ENCODE measurements around the gene ANKRD39. TPM values are rescaled to one million over a fixed set of nuclear protein-coding genes. Genes with fewer than 3 reads are reported as not detected.

The ANKRD39 gene
- total and polyA plus RNA-seq, 5 donors = 11.8 to 23.3 (median 14.1) TPM

GRCh38 chr2:96878171-96878570, 20.4 kb upstream of the ANKRD39 start:
- Histone ChIP-seq H3K9me3 (ENCODE audit: control insufficient read depth, low read length) (no peaks in the 10 kb centered on the region), H3K27me3 (ENCODE audit: control insufficient read depth, insufficient read depth) (no peaks in the 10 kb centered on the region), H3K4me1 (ENCODE audit: control insufficient read depth, insufficient read depth, low read length) (peaks cover 3% of the 10 kb centered on the region), H3K4me3 (ENCODE audit: low read length) (no peak overlapping the region), H3K27ac (ENCODE audit: low read length) (no peak overlapping the region)
- ATAC-seq (no peak), DNase-seq (no peak)
- 70% methylated on average over 7 of the region's 7 CpGs for WGBS
- intact Hi-C loops (cut with DNase I) = no loop called here

- no peak overlapping the region for H3K27ac ChIP-seq (ENCODE audit: low read length)
- no peaks in the 10 kb centered on the region for H3K9me3 ChIP-seq (ENCODE audit: control insufficient read depth, low read length)
- WGBS = 74% methylated on average over 15 of the region's 15 CpGs
- no peaks in the 10 kb centered on the region for H3K27me3 ChIP-seq (ENCODE audit: control insufficient read depth, insufficient read depth)
- no peak for DNase-seq
- intact Hi-C loops (cut with DNase I) = no loop called here
- H3K4me3 ChIP-seq (ENCODE audit: low read length) = no peak overlapping the region
- peaks cover 3% of the 10 kb centered on the region for H3K4me1 ChIP-seq (ENCODE audit: control insufficient read depth, insufficient read depth, low read length)
- no peak for ATAC-seq
Observed at GRCh38 chr2:96877631-96878092, 19.8 kb upstream of the ANKRD39 start.

DNA sequence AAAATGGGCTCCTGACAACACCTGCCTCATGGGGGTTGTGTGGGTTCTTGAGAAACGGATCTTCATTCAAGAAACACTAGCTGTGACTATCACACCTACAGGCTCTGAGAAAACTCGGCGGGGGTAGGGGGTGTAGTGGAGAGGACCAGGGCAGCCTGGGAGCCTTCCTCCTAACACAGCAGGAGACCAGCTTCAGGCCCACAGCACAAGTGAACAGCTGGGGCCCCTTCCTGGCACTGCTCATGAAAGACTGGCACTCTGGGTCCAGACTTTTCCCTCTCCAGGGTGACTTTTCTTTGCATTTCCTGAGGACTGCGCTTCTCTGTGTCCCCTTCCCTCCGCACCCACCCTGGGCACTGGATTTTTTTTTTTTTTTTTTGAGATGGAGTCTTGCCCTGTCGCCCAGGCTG, 19.2 kb upstream of the ANKRD39 start:
- no peaks in the 10 kb centered on the region for H3K9me3 ChIP-seq (ENCODE audit: control insufficient read depth, low read length)
- 86% methylated on average over 6 of the region's 6 CpGs for WGBS
- no peaks in the 10 kb centered on the region for H3K27me3 ChIP-seq (ENCODE audit: control insufficient read depth, insufficient read depth)
- H3K4me1 ChIP-seq (ENCODE audit: control insufficient read depth, insufficient read depth, low read length) = peaks cover 3% of the 10 kb centered on the region
- no peak for DNase-seq
- H3K27ac ChIP-seq (ENCODE audit: low read length) = no peak overlapping the region
- intact Hi-C loops (cut with DNase I) = no loop called here
- ATAC-seq = no peak
- no peak overlapping the region for H3K4me3 ChIP-seq (ENCODE audit: low read length)

GRCh38 chr2:96876269-96877041, 18.6 kb upstream of the ANKRD39 start:
- no peak overlapping the region for H3K27ac ChIP-seq (ENCODE audit: low read length)
- WGBS = 91% methylated on average over 16 of the region's 16 CpGs
- intact Hi-C loops (cut with DNase I) = no loop called here
- H3K27me3 ChIP-seq (ENCODE audit: control insufficient read depth, insufficient read depth) = no peaks in the 10 kb centered on the region
- ATAC-seq (no peak), DNase-seq (no peak)
- H3K4me3 ChIP-seq (ENCODE audit: low read length) = no peak overlapping the region
- H3K4me1 ChIP-seq (ENCODE audit: control insufficient read depth, insufficient read depth, low read length) = peaks cover 3% of the 10 kb centered on the region
- H3K9me3 ChIP-seq (ENCODE audit: control insufficient read depth, low read length) = no peaks in the 10 kb centered on the region

- peaks cover 3% of the 10 kb centered on the region for H3K4me1 ChIP-seq (ENCODE audit: control insufficient read depth, insufficient read depth, low read length)
- no peak overlapping the region for H3K27ac ChIP-seq (ENCODE audit: low read length)
- H3K4me3 ChIP-seq (ENCODE audit: low read length) = no peak overlapping the region
- no peaks in the 10 kb centered on the region for H3K27me3 ChIP-seq (ENCODE audit: control insufficient read depth, insufficient read depth)
- intact Hi-C loops (cut with DNase I) = no loop called here
- no peaks in the 10 kb centered on the region for H3K9me3 ChIP-seq (ENCODE audit: control insufficient read depth, low read length)
- ATAC-seq (no peak), DNase-seq (no peak)
- WGBS = 72% methylated on average over 14 of the region's 14 CpGs
Observed at GRCh38 chr2:96875498-96876268, 17.9 kb upstream of the ANKRD39 start.

GRCh38 chr2:96874198-96874831, 16.5 kb upstream of the ANKRD39 start:
- WGBS = 43% methylated on average over 18 of the region's 18 CpGs
- Histone ChIP-seq H3K27ac (ENCODE audit: low read length) (peak overlapping the region; percentile 20), H3K4me3 (ENCODE audit: low read length) (no peak overlapping the region), H3K27me3 (ENCODE audit: control insufficient read depth, insufficient read depth) (no peaks in the 10 kb centered on the region), H3K4me1 (ENCODE audit: control insufficient read depth, insufficient read depth, low read length) (peaks cover 3% of the 10 kb centered on the region), H3K9me3 (ENCODE audit: control insufficient read depth, low read length) (no peaks in the 10 kb centered on the region)
- ATAC-seq (no peak), DNase-seq (peak in 1 of 3 donors; percentile 57)
- intact Hi-C loops (cut with DNase I) = loop anchor here in 1 of 4 donors (5.0 kb wide), 1 partner anchor 78 kb away; no protein-coding TSS in a partner anchor

DNA sequence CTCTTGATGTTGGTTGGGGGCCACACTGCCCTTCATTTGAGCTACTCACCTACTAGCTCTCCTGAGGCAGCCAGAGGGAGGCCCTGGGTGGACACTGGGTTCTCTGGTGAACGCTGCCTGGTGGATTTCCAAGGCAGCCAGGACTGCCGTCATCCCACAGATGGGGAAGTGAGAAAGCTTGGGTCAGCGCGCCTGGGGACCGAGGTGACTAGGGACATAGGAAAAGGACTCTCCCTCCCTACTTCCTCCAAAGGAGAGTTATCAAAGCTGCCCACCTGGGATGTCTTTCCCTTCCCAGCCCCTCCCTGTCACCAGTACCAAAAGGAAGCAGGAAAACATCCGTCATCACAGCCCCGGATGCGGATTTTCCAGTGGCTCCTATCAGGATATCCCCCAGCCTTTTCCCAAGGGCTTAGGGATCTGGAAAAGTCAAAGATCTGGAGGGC, 15.9 kb upstream of the ANKRD39 start:
- H3K9me3 ChIP-seq (ENCODE audit: control insufficient read depth, low read length) = no peaks in the 10 kb centered on the region
- intact Hi-C loops (cut with DNase I) = loop anchor here in 1 of 4 donors (5.0 kb wide), 1 partner anchor 79 kb away; no protein-coding TSS in a partner anchor
- H3K4me3 ChIP-seq (ENCODE audit: low read length) = no peak overlapping the region
- DNase-seq (peak; percentile 81 to 88 (median 86)), ATAC-seq (peak in 1 of 2 donors; percentile 56)
- H3K27me3 ChIP-seq (ENCODE audit: control insufficient read depth, insufficient read depth) = no peaks in the 10 kb centered on the region
- peaks cover 3% of the 10 kb centered on the region for H3K4me1 ChIP-seq (ENCODE audit: control insufficient read depth, insufficient read depth, low read length)
- WGBS = 24% methylated on average over 8 of the region's 8 CpGs
- peak overlapping the region; percentile 58 for H3K27ac ChIP-seq (ENCODE audit: low read length)

- Histone ChIP-seq H3K27ac (ENCODE audit: low read length) (peak overlapping the region; percentile 13), H3K4me3 (ENCODE audit: low read length) (no peak overlapping the region), H3K9me3 (ENCODE audit: control insufficient read depth, low read length) (no peaks in the 10 kb centered on the region), H3K27me3 (ENCODE audit: control insufficient read depth, insufficient read depth) (no peaks in the 10 kb centered on the region), H3K4me1 (ENCODE audit: control insufficient read depth, insufficient read depth, low read length) (peaks cover 3% of the 10 kb centered on the region)
- intact Hi-C loops (cut with DNase I) = loop anchor here in 1 of 4 donors (5.0 kb wide), 1 partner anchor 80 kb away; no protein-coding TSS in a partner anchor
- WGBS = 63% methylated on average over 14 of the region's 14 CpGs
- peak in 1 of 3 donors; percentile 49 for DNase-seq
- no peak for ATAC-seq
Observed at GRCh38 chr2:96872591-96873349, 15.0 kb upstream of the ANKRD39 start.

DNA sequence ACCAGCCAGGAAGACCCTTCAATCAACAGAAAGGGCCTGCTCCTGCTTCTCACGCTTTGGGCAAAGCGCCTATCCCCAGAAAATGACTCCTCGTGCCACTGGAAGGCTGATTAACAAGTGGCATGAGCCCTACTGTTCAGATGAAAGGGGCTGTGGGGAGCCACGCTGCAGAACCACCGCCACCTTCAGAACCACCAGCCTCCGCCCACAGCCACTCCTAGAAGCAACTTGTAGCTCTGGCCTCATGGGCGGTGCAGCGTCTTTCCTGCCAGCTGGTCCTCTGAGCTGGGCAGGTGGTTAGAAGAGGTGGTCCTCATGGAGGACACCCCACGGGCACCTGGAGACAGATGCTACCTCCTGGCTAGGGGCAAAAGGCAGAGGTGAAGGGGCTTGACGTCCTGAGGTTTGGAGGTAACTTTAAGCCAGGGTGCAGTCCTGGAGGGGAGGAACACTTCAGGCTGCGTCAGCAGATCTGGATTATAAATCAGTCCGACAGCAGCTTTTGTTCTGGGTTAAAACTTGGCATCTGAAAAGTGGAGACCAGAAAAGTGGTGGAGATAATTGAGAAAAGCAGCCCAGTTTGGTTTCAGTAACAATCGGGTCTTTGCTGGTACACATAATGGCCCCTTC, 12.9 kb upstream of the ANKRD39 start:
- Histone ChIP-seq H3K27ac (ENCODE audit: low read length) (peak overlapping the region; percentile 58), H3K9me3 (ENCODE audit: control insufficient read depth, low read length) (no peaks in the 10 kb centered on the region), H3K4me3 (ENCODE audit: low read length) (peak overlapping the region; percentile 85), H3K4me1 (ENCODE audit: control insufficient read depth, insufficient read depth, low read length) (peaks cover 7% of the 10 kb centered on the region), H3K27me3 (ENCODE audit: control insufficient read depth, insufficient read depth) (no peaks in the 10 kb centered on the region)
- ATAC-seq (peak in 1 of 2 donors; percentile 2), DNase-seq (peak; percentile 59 to 82 (median 78))
- intact Hi-C loops (cut with DNase I) = loop anchor here in 1 of 4 donors (5.0 kb wide), 1 partner anchor 82 kb away; no protein-coding TSS in a partner anchor
- WGBS = 19% methylated on average over 13 of the region's 13 CpGs

All from right cardiac atrium (tissue), 5 donors.